Mesangial cell (primary cell): ENCODE results near the gene HDGFL3. TPM values are rescaled to one million over a fixed set of nuclear protein-coding genes. Genes with fewer than 3 reads are reported as not detected.

Experiments used
- total RNA-seq: library from RNA; depleted of rRNA; stranded (reverse); fragments of >200 nt; gene quantifications from 2 replicates; pipeline ENCODE4 v1.2.3, GENCODE V29; 2015

Gene HDGFL3
- total RNA-seq: 9.6 and 12.4 TPM in 2 replicates

GRCh38 chr15:83207660-83208366 is at the start of gene HDGFL3:
Gene HDGFL3, minus strand, starts transcription at chr15:83207823. Its CDS starts 409 bp downstream, at chr15:83207414.

GRCh38 chr15:83106994-83107840 is 100.4 kb downstream of the HDGFL3 start, which contains the start of gene TM6SF1:
Gene TM6SF1, plus strand, starts transcription at chr15:83107645. Its CDS starts 36 bp downstream, at chr15:83107681.

Other genes starting within 250 kb of the HDGFL3 start
- 19.7 and 20.4 TPM in 2 replicates for gene RAMAC, start 221.6 kb downstream of the HDGFL3 start, total RNA-seq
- gene C15orf40, start 196.2 kb downstream of the HDGFL3 start, total RNA-seq: 9.8 and 21.5 TPM in 2 replicates
- 53.9 and 78.7 TPM in 2 replicates for gene BTBD1, start 140.6 kb downstream of the HDGFL3 start, total RNA-seq
- gene TM6SF1, start 100.2 kb downstream of the HDGFL3 start, total RNA-seq: 0.33 and 1.4 TPM in 2 replicates
- gene BNC1, start 76.8 kb upstream of the HDGFL3 start, total RNA-seq: 15.3 and 41.8 TPM in 2 replicates
- gene SH3GL3, start 239.5 kb upstream of the HDGFL3 start, total RNA-seq: 0.38 and 0.98 TPM in 2 replicates